Measurements from ENCODE around the gene SPRYD7. TPM values are rescaled to one million over a fixed set of nuclear protein-coding genes. Genes with fewer than 3 reads are reported as not detected.
"Not testable (repeated sequence)": the region's sequence is repeated elsewhere in the genome, so short reads cannot be mapped to it uniquely, and the experiment has no call there.

The SPRYD7 gene
- total and polyA plus RNA-seq, 2 experiments from 2014 or later: 9.0 to 16.6 TPM

DNA sequence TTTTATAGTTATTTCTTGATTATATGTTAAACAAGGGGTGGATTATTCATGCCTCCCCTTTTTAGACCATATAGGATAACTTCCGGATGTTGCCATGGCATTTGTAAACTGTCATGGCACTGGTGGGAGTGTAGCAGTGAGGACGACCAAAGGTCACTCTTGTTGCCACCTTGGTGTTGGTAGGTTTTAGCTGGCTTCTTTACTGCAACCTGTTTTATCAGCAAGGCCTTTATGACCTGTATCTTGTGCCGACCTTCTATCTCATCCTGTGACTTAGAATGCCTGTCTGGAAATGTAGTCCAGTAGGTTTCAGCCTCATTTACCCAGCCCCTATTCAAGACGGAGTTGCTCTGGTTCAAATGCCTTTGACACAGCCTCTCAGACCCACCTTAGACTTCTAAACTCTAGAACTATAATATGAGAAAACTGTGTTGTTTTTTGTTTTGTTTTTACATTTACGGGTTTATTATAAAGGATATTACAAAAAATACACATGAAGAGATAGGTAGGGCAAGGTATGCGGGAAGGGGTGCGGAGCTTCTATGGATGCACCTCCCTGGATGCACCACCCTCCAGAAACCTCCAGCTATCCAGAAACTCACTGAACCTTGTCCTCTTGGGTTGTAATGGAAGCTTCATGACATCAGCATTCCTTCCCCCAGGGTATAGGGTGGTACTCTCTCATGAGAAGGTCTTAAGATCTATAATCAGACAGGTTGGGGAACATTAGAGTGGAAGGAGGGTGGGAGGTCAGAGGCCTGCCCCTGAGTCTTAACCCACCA, 15.8 kb upstream of the SPRYD7 start:
- in situ Hi-C loops (cut with MboI): loop anchor here (25.0 kb wide), 1 partner anchor 1110 kb away; no protein-coding TSS in a partner anchor
- Histone ChIP-seq H4K20me1 (ENCODE audit: insufficient read depth) (no peaks in the 10 kb centered on the region), H3K27me3 (replicated peaks; ENCODE audit: insufficient read depth) (no peaks in the 10 kb centered on the region), H3K9ac (no peak overlapping the region), H3K27ac (no peak overlapping the region), H3K9me3 (ENCODE audit: low read depth) (no peaks in the 10 kb centered on the region), H3F3A (ENCODE audit: insufficient read depth) (no peaks in the 10 kb centered on the region), H3K4me2 (ENCODE audit: unreplicated experiment) (no peak overlapping the region), H3K36me3 (ENCODE audit: low read depth) (no peaks in the 10 kb centered on the region), H3K4me1 (ENCODE audit: insufficient read depth) (no peaks in the 10 kb centered on the region), H2AFZ (no peak overlapping the region), H3K4me3 (no peak overlapping the region), H3K79me2 (ENCODE audit: insufficient read depth) (no peaks in the 10 kb centered on the region), H3K9me2 (ENCODE audit: insufficient read depth) (no peaks in the 10 kb centered on the region)
- TF ChIP-seq EZH2phosphoT487 (IDR thresholded peaks at IDR 0.05; ENCODE audit: insufficient read depth, low read depth): no peak
- no peak for TF ChIP-seq EZH2 (IDR thresholded peaks at IDR 0.05; ENCODE audit: insufficient read depth, poor library complexity, severe bottlenecking)
- DNase-seq: no peak
- WGBS, 2 experiments (ENCODE audit: low coverage in 1 of 2, low lambda C conversion rate in 2 of 2, missing lambda C conversion rate in 2 of 2): 87 to 88% methylated on average over 7 of the region's 7 CpGs

DNA sequence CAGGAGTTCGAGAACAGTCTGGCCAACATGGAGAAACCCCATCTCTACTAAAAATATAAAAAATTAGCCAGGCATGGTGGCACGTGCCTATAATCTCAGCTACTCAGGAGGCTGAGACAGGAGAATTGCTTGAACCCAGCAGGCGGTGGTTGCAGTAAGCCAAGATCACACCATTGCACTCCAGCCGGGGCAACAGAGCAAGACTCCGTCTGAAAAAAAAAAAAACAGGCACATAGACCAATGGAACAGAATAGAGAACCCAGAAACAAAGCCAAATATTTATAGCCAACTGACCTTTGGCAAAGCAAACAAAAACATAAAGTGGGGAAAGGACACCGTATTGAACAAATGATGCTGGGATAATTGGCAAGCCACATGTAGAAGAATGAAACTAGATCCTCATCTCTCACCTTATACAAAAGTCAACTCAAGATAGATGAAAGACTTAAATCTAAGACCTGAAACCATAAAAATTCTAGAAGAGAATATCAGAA, 12.7 kb upstream of the SPRYD7 start:
- 86 to 90% methylated on average over 5 to 6 of the region's 6 CpGs for WGBS, 2 experiments (ENCODE audit: low coverage in 1 of 2, low lambda C conversion rate in 2 of 2, missing lambda C conversion rate in 2 of 2)
- H3K4me3 ChIP-seq; H3K4me1 ChIP-seq (ENCODE audit: insufficient read depth); H3K9ac ChIP-seq; H3K36me3 ChIP-seq (ENCODE audit: low read depth); H4K20me1 ChIP-seq (ENCODE audit: insufficient read depth); H2AFZ ChIP-seq; H3K9me2 ChIP-seq (ENCODE audit: insufficient read depth); H3K9me3 ChIP-seq (ENCODE audit: low read depth); in situ Hi-C loops (cut with MboI); H3K4me2 ChIP-seq (ENCODE audit: unreplicated experiment); H3K27me3 ChIP-seq (replicated peaks; ENCODE audit: insufficient read depth); H3F3A ChIP-seq (ENCODE audit: insufficient read depth); H3K27ac ChIP-seq; H3K79me2 ChIP-seq (ENCODE audit: insufficient read depth); DNase-seq: not testable (repeated sequence)

DNA sequence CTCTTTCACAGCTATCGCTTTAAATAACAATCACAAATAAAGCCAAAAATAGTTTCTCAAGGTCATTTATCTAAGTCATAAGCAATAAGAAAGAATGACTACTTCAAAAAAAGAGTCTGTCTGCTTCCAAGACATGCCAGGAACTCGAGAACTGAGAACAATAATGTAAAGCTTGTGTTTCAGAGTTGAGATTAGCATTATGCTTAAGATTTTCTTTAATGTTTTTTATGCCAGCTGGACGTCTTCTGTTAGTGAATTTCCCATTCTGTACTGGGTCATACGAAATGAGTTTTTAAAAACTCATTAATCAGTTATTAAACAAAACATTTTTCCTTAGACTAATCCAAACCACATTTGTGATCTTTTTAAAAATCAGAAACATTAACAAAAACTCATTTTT, 3.2 kb upstream of the SPRYD7 start:
- no peaks in the 10 kb centered on the region for H4K20me1 ChIP-seq (ENCODE audit: insufficient read depth)
- no peak overlapping the region for H3K4me2 ChIP-seq (ENCODE audit: unreplicated experiment)
- no peak overlapping the region for H2AFZ ChIP-seq
- H3F3A ChIP-seq (ENCODE audit: insufficient read depth): peaks cover 9% of the 10 kb centered on the region
- WGBS, 2 experiments (ENCODE audit: low coverage in 1 of 2, low lambda C conversion rate in 2 of 2, missing lambda C conversion rate in 2 of 2): 33 to 50% methylated on average over 4 of the region's 4 CpGs
- no peak overlapping the region for H3K9ac ChIP-seq
- H3K79me2 ChIP-seq (ENCODE audit: insufficient read depth): peaks cover 7% of the 10 kb centered on the region
- H3K4me3 ChIP-seq: no peak overlapping the region
- H3K9me3 ChIP-seq (ENCODE audit: low read depth): no peaks in the 10 kb centered on the region
- H3K36me3 ChIP-seq (ENCODE audit: low read depth): no peaks in the 10 kb centered on the region
- TF ChIP-seq EZH2phosphoT487 (IDR thresholded peaks at IDR 0.05; ENCODE audit: insufficient read depth, low read depth) (no peak), EZH2 (IDR thresholded peaks at IDR 0.05; ENCODE audit: insufficient read depth, poor library complexity, severe bottlenecking) (no peak)
- H3K9me2 ChIP-seq (ENCODE audit: insufficient read depth): no peaks in the 10 kb centered on the region
- no peak overlapping the region for H3K27ac ChIP-seq
- DNase-seq: no peak
- H3K4me1 ChIP-seq (ENCODE audit: insufficient read depth): peaks cover 10% of the 10 kb centered on the region
- in situ Hi-C loops (cut with MboI): no loop called here
- no peaks in the 10 kb centered on the region for H3K27me3 ChIP-seq (replicated peaks; ENCODE audit: insufficient read depth)

DNA sequence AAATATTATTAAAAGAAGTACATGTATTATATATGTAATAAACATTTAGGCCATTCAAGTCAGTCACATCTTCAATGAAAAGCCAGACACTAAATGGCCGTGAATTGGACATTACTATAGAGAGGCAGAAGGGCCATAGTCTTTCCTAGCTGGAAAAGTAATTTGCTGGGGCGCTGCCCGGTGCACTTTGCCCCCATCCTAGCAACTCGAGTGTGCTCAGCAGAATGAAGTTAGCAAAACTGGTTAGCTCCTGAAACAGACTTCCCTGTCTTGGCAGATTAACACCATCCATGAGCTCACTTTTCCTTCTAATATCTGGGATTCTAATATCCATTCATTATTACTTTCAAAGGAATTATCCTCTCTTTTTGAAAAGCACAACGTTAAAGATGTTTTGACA, 2.8 kb upstream of the SPRYD7 start:
- H3F3A ChIP-seq (ENCODE audit: insufficient read depth): peaks cover 9% of the 10 kb centered on the region
- WGBS, 2 experiments (ENCODE audit: low coverage in 1 of 2, low lambda C conversion rate in 2 of 2, missing lambda C conversion rate in 2 of 2): 62 to 63% methylated on average over 5 of the region's 5 CpGs
- no peak overlapping the region for H3K4me2 ChIP-seq (ENCODE audit: unreplicated experiment)
- H3K27ac ChIP-seq: no peak overlapping the region
- H3K79me2 ChIP-seq (ENCODE audit: insufficient read depth): peaks cover 11% of the 10 kb centered on the region
- H3K27me3 ChIP-seq (replicated peaks; ENCODE audit: insufficient read depth): no peaks in the 10 kb centered on the region
- no peak overlapping the region for H3K9ac ChIP-seq
- no peaks in the 10 kb centered on the region for H4K20me1 ChIP-seq (ENCODE audit: insufficient read depth)
- H3K4me3 ChIP-seq: no peak overlapping the region
- no peaks in the 10 kb centered on the region for H3K9me3 ChIP-seq (ENCODE audit: low read depth)
- in situ Hi-C loops (cut with MboI): no loop called here
- H3K9me2 ChIP-seq (ENCODE audit: insufficient read depth): no peaks in the 10 kb centered on the region
- H2AFZ ChIP-seq: no peak overlapping the region
- no peak for DNase-seq
- peaks cover 14% of the 10 kb centered on the region for H3K4me1 ChIP-seq (ENCODE audit: insufficient read depth)
- H3K36me3 ChIP-seq (ENCODE audit: low read depth): no peaks in the 10 kb centered on the region
- TF ChIP-seq EZH2 (IDR thresholded peaks at IDR 0.05; ENCODE audit: insufficient read depth, poor library complexity, severe bottlenecking): no peak
- TF ChIP-seq EZH2phosphoT487 (IDR thresholded peaks at IDR 0.05; ENCODE audit: insufficient read depth, low read depth): no peak
